Astrocyte (in vitro differentiated cells and primary cell): ENCODE measurements around the gene SLC25A22.
A peak's percentile ranks its signal among the peaks of the same experiment; 100 is the strongest.

ENCODE experiments used
- EZH2 ChIP-seq: IDR thresholded peaks from 2 replicates; pipeline ENCODE4 v1.6.1; 2012; ENCODE audit warnings: mild to moderate bottlenecking, low read length, inconsistent platforms; ENCODE audit not compliant: insufficient read depth
- TF ChIP-seq, protein P1 (sequence below): IDR thresholded peaks from 2 replicates; pipeline ENCODE4 v1.5.1; 2011; ENCODE audit warnings: low read depth, mild to moderate bottlenecking, inconsistent platforms, low read length, moderate library complexity; ENCODE audit not compliant: insufficient read depth

DNA sequence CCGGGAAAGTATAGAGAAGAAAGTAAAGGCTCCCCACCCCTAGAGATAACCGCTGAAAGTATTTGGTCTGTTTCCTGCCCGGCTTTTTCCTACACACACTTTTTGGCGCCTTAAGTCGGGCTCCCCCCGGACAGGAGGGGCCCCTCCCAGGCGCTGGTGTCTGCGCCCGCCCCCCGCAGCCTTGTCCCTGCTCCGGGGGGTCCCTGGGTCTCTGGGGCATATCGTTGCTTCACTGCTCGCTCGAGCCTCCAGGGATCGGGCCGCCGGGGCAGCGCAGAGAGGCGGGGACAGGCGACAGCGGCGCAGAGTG, 28.7 kb upstream of the SLC25A22 start:
- TF ChIP-seq, protein P1, sequence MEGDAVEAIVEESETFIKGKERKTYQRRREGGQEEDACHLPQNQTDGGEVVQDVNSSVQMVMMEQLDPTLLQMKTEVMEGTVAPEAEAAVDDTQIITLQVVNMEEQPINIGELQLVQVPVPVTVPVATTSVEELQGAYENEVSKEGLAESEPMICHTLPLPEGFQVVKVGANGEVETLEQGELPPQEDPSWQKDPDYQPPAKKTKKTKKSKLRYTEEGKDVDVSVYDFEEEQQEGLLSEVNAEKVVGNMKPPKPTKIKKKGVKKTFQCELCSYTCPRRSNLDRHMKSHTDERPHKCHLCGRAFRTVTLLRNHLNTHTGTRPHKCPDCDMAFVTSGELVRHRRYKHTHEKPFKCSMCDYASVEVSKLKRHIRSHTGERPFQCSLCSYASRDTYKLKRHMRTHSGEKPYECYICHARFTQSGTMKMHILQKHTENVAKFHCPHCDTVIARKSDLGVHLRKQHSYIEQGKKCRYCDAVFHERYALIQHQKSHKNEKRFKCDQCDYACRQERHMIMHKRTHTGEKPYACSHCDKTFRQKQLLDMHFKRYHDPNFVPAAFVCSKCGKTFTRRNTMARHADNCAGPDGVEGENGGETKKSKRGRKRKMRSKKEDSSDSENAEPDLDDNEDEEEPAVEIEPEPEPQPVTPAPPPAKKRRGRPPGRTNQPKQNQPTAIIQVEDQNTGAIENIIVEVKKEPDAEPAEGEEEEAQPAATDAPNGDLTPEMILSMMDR: no peak
- TF ChIP-seq EZH2: peak; percentile 84
